Measurements from ENCODE around the gene CPEB2.

Gene CPEB2

DNA sequence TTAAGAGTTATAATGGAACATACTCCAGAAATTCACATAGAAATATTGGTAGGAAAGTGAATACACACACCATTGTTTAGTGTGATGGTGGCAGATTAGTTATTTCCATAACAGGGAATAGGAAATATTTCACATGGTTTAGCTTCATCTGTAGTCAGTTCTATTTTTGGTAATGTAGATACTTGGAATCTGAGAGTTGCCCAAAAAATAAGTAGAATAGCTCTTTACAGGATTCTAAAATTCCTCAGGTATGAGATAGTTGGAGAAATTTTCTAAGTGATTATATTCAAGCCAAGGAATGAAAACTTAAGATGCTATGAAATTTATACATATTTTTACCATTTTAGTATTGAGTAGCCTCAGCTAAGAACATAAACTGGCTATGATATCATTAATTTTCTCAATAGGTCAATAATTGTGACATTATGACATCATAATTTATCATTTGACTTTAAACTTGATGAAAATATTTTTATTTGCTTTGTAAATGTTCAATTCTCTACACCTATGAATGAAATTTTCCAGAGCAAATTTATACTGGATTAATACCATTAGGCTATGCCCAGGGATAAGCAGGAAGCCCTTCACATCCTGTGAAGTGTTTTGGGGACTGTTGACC, 35.8 kb downstream of the CPEB2 start:
- Histone ChIP-seq H3K9ac (ENCODE audit: low read length) (no peak overlapping the region), H3K4me1 (ENCODE audit: control insufficient read depth, insufficient read depth, low read length) (peaks cover 21% of the 10 kb centered on the region), H3K27ac (ENCODE audit: low read depth, low read length) (no peak overlapping the region)

DNA sequence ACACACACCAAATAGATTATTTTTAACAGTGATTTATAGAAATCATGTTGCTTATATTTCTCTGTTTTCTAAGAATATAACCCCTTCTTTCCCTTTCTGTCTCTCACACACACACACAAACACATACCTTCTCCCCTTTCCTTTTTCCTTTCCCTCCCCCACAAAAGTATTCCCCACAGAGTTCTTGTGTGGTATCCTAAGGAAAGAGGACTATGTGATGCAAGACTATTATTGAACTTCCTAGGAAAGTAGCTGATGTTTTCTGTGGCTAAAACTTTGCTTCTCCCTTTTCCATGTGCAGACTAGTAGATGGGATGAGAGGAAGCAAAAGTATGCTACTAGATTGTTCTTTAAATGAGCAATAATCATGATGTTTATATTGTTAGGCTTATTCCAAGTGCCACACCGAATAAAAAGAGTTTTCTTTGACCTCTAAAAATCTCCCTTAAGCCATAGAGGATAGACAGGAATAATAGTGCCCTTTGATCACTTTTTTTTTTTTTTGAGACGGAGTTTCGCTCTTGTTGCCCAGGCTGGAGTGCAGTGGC, 38.7 kb downstream of the CPEB2 start:
- Histone ChIP-seq H3K27me3 (ENCODE audit: control insufficient read depth, insufficient read depth, low read length) (no peaks in the 10 kb centered on the region), H3K4me3 (ENCODE audit: low read length) (no peak overlapping the region), H3K9ac (ENCODE audit: low read length) (no peak overlapping the region), H3K36me3 (ENCODE audit: control insufficient read depth, insufficient read depth, low read length) (peaks cover 2% of the 10 kb centered on the region), H3K27ac (ENCODE audit: low read depth, low read length) (no peak overlapping the region), H3K4me1 (ENCODE audit: control insufficient read depth, insufficient read depth, low read length) (peaks cover 9% of the 10 kb centered on the region)

More for the DNA sequence above, 35.8 kb downstream of the CPEB2 start:
- Histone ChIP-seq H3K36me3 (ENCODE audit: control insufficient read depth, insufficient read depth, low read length) (peaks cover 2% of the 10 kb centered on the region), H3K4me3 (ENCODE audit: low read length) (no peak overlapping the region), H3K27me3 (ENCODE audit: control insufficient read depth, insufficient read depth, low read length) (no peaks in the 10 kb centered on the region)

DNA sequence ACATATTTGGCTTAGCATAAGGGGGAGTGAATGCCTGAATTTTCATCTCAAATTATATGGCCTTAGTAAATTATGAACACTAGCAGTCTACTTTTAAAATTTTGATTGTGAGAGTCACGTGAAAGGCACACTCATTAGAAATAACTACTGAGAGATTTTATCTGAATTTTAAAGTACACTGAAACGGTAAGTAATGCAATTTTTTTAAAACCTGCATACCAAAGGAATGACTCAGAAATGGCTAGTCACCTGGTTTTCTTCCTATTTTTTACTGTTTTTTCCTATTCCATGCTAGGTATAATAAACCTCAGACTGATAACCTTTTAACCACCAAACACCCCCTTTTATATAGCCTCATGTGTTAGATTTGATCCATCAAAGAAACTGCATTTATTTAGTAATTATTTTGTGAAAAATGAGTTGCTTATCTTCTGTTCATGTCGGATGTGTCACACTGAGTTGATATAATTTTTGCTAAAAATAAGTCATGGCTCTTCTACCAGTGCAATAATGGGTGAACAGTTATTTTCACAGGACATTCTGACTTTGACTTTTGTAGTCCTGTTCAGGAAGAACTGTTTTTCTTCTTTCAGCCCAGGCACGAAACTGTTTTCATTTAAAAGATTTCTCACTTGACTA, 40.4 kb downstream of the CPEB2 start:
- Histone ChIP-seq H3K27me3 (ENCODE audit: control insufficient read depth, insufficient read depth, low read length) (no peaks in the 10 kb centered on the region), H3K4me3 (ENCODE audit: low read length) (no peak overlapping the region), H3K36me3 (ENCODE audit: control insufficient read depth, insufficient read depth, low read length) (peaks cover 2% of the 10 kb centered on the region), H3K9ac (ENCODE audit: low read length) (no peak overlapping the region), H3K27ac (ENCODE audit: low read depth, low read length) (no peak overlapping the region), H3K4me1 (ENCODE audit: control insufficient read depth, insufficient read depth, low read length) (peaks cover 9% of the 10 kb centered on the region)

DNA sequence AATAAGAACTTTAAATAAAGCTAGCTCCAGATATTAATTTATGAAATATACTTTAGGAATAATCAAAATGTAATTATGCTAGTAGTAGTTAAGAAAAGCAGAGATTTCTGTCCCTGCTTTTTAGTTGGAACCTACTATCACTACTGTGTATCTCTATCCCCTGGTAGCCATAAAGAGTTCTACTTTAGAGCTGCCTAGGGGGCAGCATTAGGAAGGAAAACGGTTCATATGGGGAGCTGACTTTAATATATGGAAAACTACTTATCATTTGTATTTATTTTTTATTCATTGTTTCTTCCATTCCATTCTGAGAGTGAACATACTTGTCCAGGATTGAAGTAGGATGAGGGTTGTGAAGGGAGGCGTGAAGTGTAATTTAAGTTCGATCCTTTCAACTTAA, 40.9 kb downstream of the CPEB2 start:
- Histone ChIP-seq H3K27me3 (ENCODE audit: control insufficient read depth, insufficient read depth, low read length) (no peaks in the 10 kb centered on the region), H3K27ac (ENCODE audit: low read depth, low read length) (no peak overlapping the region), H3K4me1 (ENCODE audit: control insufficient read depth, insufficient read depth, low read length) (peaks cover 9% of the 10 kb centered on the region), H3K9ac (ENCODE audit: low read length) (no peak overlapping the region), H3K4me3 (ENCODE audit: low read length) (no peak overlapping the region), H3K36me3 (ENCODE audit: control insufficient read depth, insufficient read depth, low read length) (peaks cover 2% of the 10 kb centered on the region)

DNA sequence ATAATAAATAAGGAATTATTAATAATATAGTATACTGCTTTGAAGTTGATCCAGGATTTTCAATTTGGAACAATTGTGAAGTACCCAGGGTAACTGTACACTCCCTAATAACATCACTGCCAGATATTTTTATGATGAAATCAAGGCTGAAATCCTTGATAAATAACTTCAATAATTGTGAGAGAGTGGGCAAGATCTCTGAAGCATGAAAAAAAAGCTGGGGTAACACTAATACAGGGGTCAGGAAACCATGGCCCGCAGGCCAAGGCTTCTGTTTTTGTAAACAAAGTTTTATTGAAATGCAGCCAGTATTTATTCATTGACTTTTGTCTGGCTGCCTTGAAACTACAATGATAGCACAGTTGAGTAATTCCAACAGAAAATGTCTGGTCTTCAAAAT, 41.6 kb downstream of the CPEB2 start:
- H3K9ac ChIP-seq (ENCODE audit: low read length): no peak overlapping the region
- no peaks in the 10 kb centered on the region for H3K27me3 ChIP-seq (ENCODE audit: control insufficient read depth, insufficient read depth, low read length)
- peaks cover 9% of the 10 kb centered on the region for H3K4me1 ChIP-seq (ENCODE audit: control insufficient read depth, insufficient read depth, low read length)
- peaks cover 2% of the 10 kb centered on the region for H3K36me3 ChIP-seq (ENCODE audit: control insufficient read depth, insufficient read depth, low read length)
- no peak overlapping the region for H3K4me3 ChIP-seq (ENCODE audit: low read length)
- no peak overlapping the region for H3K27ac ChIP-seq (ENCODE audit: low read depth, low read length)

DNA sequence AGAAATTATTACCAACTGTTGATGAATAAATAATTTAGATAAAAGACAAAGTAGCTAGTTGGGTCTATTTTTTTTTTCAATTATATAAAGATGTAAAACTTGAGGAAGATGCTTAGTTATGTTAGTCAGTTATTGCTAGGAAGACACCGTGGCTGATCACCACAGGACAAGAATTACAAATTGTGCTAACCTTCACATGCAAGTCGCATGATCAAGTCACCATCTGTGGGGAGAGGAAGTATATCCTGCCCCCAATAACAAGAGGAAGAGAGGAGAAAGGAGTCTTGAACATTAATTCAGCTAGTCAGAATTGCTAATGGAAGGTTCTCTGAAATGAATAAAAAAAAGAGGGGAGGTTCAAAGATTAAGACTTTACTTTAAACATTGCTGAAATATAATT, 52.3 kb downstream of the CPEB2 start:
- peaks cover 3% of the 10 kb centered on the region for H3K4me1 ChIP-seq (ENCODE audit: control insufficient read depth, insufficient read depth, low read length)
- H3K27me3 ChIP-seq (ENCODE audit: control insufficient read depth, insufficient read depth, low read length): no peaks in the 10 kb centered on the region
- no peak overlapping the region for H3K27ac ChIP-seq (ENCODE audit: low read depth, low read length)
- no peak overlapping the region for H3K9ac ChIP-seq (ENCODE audit: low read length)
- no peak overlapping the region for H3K4me3 ChIP-seq (ENCODE audit: low read length)
- H3K36me3 ChIP-seq (ENCODE audit: control insufficient read depth, insufficient read depth, low read length): peaks cover 5% of the 10 kb centered on the region

DNA sequence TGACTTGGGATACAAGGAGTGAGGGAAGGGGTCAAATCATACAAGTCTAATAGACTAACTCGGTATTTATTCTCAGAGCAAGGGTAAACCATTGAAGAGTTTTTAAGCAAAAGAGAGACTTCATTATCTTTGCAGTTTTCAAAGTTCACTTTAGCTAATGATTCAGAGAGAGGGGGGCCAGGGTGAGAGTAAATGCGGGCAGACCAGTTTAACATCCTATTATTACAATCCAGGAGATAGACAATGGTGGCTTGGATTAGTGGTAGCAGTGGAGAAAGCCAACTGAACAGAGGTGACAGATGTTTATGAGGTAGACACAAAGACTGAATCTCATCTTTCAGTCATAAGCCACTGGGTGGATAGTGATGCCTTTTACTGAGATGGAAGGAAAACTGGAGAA, 57.9 kb downstream of the CPEB2 start:
- Histone ChIP-seq H3K27me3 (ENCODE audit: control insufficient read depth, insufficient read depth, low read length) (no peaks in the 10 kb centered on the region), H3K27ac (ENCODE audit: low read depth, low read length) (no peak overlapping the region), H3K4me3 (ENCODE audit: low read length) (no peak overlapping the region), H3K36me3 (ENCODE audit: control insufficient read depth, insufficient read depth, low read length) (peaks cover 10% of the 10 kb centered on the region), H3K9ac (ENCODE audit: low read length) (no peak overlapping the region), H3K4me1 (ENCODE audit: control insufficient read depth, insufficient read depth, low read length) (peaks cover 3% of the 10 kb centered on the region)

DNA sequence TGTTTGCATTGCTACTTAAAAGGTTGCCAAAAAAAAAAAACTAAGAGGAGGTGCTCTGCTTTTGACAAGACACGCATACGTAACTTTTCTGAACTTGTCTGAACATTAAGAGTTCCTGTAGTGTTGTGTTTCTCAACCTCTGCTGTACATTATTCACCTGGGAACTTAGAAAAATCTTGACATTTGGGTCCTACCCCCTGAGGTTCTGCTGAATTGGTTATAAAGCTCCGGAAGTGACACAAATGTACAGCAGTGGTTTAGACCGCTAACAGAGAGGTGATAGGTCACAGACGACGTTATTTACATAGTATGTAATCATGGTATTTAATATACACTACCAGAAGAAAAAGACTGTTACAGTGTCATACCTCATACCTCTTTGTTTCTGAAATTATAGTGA, 61.1 kb downstream of the CPEB2 start:
- Histone ChIP-seq H3K9ac (ENCODE audit: low read length) (no peak overlapping the region), H3K36me3 (ENCODE audit: control insufficient read depth, insufficient read depth, low read length) (peaks cover 9% of the 10 kb centered on the region), H3K27me3 (ENCODE audit: control insufficient read depth, insufficient read depth, low read length) (no peaks in the 10 kb centered on the region), H3K4me1 (ENCODE audit: control insufficient read depth, insufficient read depth, low read length) (no peaks in the 10 kb centered on the region), H3K27ac (ENCODE audit: low read depth, low read length) (no peak overlapping the region), H3K4me3 (ENCODE audit: low read length) (no peak overlapping the region)

DNA sequence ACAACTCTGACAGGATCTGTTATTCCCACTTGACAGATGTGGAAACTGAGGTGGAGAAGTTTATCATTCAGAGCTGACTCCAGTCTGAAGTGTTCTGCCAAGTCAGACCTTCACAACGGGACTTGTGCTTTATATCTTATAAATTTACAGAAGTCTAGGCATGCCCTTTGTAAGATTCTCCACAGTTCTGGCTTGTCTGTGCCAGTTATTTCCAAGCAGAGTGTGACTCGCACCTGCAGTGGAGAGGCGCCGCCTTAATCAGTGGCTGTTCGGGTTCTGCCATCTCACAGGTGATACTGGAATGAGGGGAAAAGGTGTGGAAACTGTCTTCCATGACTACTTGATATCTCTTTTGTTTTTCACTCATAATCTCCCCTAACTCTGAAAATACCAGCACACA, 63.2 kb downstream of the CPEB2 start:
- no peaks in the 10 kb centered on the region for H3K36me3 ChIP-seq (ENCODE audit: control insufficient read depth, insufficient read depth, low read length)
- H3K27me3 ChIP-seq (ENCODE audit: control insufficient read depth, insufficient read depth, low read length): no peaks in the 10 kb centered on the region
- no peak overlapping the region for H3K4me3 ChIP-seq (ENCODE audit: low read length)
- no peak overlapping the region for H3K9ac ChIP-seq (ENCODE audit: low read length)
- no peaks in the 10 kb centered on the region for H3K4me1 ChIP-seq (ENCODE audit: control insufficient read depth, insufficient read depth, low read length)
- H3K27ac ChIP-seq (ENCODE audit: low read depth, low read length): no peak overlapping the region

DNA sequence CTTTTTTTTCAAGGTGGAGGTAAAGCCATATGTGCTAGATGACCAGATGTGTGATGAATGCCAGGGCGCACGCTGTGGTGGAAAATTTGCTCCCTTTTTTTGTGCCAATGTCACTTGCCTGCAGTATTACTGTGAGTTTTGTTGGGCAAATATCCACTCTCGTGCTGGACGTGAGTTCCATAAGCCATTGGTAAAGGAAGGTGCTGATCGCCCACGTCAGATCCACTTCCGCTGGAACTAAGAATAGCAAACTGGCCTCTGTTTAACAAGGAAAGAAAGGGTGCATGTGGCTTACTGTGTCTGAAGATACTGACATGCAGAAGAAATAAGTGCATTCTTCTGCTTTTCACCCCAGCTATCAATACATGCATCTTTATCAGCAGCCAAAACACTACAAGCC, 63.9 kb downstream of the CPEB2 start:
- Histone ChIP-seq H3K36me3 (ENCODE audit: control insufficient read depth, insufficient read depth, low read length) (no peaks in the 10 kb centered on the region), H3K4me1 (ENCODE audit: control insufficient read depth, insufficient read depth, low read length) (no peaks in the 10 kb centered on the region), H3K27me3 (ENCODE audit: control insufficient read depth, insufficient read depth, low read length) (no peaks in the 10 kb centered on the region), H3K27ac (ENCODE audit: low read depth, low read length) (no peak overlapping the region), H3K4me3 (ENCODE audit: low read length) (no peak overlapping the region), H3K9ac (ENCODE audit: low read length) (no peak overlapping the region)

DNA sequence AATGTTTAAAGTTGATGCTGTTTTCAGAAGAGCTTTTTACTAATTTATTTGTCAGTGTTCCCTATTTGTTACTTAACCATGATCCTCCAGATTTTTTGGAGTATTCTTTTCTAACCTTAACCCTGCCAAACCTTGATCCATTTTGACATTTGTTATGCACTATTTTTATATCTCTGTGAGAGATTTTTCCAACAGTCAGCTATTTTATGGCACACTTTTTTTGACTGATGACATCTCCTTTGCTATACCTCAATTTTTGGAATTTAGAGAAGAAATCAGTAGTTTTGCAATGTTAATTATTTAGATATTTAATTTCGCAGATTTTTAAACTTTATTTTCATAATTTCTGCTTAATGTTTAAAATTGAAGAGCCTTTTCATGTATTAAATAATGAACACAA, 66.0 kb downstream of the CPEB2 start:
- Histone ChIP-seq H3K9ac (ENCODE audit: low read length) (no peak overlapping the region), H3K27me3 (ENCODE audit: control insufficient read depth, insufficient read depth, low read length) (no peaks in the 10 kb centered on the region), H3K4me1 (ENCODE audit: control insufficient read depth, insufficient read depth, low read length) (no peaks in the 10 kb centered on the region), H3K27ac (ENCODE audit: low read depth, low read length) (no peak overlapping the region), H3K4me3 (ENCODE audit: low read length) (no peak overlapping the region), H3K36me3 (ENCODE audit: control insufficient read depth, insufficient read depth, low read length) (no peaks in the 10 kb centered on the region)

DNA sequence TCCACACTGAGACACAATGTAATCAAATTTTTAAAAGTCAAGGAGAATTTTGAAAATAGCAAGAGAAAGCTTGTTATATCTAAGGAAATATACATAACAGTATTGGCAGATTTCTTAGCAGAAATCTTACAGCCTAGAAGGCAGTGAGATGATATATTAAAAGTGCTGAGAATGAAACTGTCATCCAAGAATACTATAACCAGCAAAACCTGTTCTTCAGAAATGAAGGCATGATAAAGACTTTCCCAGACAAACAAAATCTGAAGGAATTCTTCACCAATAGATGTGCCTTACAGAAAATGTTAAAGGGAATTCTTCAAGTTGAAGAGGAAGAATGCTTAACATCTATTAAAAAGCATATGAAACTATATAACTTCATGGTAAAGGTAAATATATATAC, 73.6 kb downstream of the CPEB2 start:
- Histone ChIP-seq H3K36me3 (ENCODE audit: control insufficient read depth, insufficient read depth, low read length) (no peaks in the 10 kb centered on the region), H3K27ac (ENCODE audit: low read depth, low read length) (no peak overlapping the region), H3K4me1 (ENCODE audit: control insufficient read depth, insufficient read depth, low read length) (no peaks in the 10 kb centered on the region), H3K27me3 (ENCODE audit: control insufficient read depth, insufficient read depth, low read length) (no peaks in the 10 kb centered on the region), H3K4me3 (ENCODE audit: low read length) (no peak overlapping the region), H3K9ac (ENCODE audit: low read length) (no peak overlapping the region)

DNA sequence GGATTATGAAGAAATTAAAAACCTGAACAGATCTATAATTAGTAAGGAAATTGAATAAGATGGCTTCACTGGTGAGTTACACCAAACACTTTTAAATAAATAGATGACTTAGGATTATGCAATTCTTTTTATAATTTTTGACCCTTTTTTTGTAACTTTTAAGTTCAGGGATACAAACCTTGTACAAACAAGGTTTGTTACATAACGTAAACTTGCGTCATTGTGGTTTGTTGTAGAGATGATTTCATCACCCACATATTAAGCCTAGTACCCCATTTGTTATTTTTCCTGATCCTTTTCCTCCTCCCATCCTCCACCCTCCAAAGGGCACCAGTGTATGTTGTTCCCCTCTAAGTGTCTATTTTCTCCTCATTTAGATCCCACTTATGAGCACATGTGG, 75.7 kb downstream of the CPEB2 start:
- H3K4me1 ChIP-seq (ENCODE audit: control insufficient read depth, insufficient read depth, low read length): no peaks in the 10 kb centered on the region
- H3K9ac ChIP-seq (ENCODE audit: low read length): no peak overlapping the region
- no peak overlapping the region for H3K27ac ChIP-seq (ENCODE audit: low read depth, low read length)
- no peaks in the 10 kb centered on the region for H3K27me3 ChIP-seq (ENCODE audit: control insufficient read depth, insufficient read depth, low read length)
- H3K4me3 ChIP-seq (ENCODE audit: low read length): no peak overlapping the region
- H3K36me3 ChIP-seq (ENCODE audit: control insufficient read depth, insufficient read depth, low read length): no peaks in the 10 kb centered on the region
